ENCODE results near the gene CEP57.
A peak's percentile ranks its signal among the peaks of the same experiment; 100 is the strongest.

CEP57 gene

DNA sequence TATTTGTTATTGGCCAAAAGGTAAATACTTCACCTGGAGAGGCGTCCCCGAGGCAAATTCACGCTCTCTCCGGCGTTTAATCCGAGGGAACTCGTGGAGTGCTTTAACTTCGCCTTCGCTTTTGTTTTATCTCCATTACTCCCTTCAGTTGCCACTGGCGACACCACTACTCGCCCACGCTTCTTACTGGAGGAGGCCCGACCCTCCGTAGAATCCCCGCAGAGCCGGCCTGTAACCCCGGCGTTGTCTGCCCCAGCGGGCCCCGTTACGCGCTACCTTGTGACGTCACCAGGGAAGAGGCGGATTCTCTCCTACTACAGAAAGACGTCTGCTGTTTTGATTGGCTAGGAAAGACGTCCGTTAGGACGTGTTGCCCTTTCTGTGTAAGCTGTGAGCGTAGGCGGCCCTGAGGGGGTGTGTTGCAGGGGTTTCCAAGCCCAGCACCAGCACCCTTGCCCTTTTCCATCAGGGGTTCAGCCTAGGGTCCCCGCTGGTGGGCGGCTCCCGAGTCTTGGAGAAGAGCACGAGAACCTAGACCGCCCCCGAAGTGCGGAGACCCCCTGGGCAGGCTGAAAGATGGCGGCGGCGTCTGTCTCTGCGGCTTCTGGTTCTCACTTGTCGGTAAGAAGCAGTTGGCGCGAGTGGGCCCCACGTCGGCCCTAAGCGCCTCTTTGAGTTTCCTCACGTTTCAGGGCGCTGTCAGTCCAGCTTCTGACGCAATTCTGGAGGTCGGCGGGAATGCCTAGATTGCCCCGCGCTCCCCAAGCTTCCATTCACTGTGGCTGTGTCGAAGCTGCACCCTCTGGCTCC is at the start of gene CEP57:
Gene CEP57 (plus strand): TSS at position 376 of the 810 bp plus-strand sequence. CDS start 201 bp downstream, at position 577.
- peak; percentile 97 for DNase-seq

DNA sequence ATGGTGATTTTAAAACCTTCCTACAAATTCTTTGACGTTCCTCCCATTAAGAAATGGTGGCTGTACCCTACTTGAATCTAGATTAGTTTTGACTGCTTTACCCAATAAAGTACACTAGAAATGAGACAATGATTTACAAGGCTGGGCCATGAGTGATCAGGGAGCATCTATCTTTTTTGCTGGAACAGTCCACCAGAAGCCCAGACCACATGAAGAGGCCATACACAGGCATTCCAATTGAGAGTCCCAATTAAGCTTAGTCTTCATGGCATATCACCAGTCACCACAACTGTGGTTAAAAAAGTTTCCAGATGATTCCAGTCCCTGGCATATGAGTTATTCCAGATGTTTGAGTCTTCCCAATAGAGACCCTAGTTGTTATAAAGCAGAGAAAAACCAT is 40.2 kb upstream of the CEP57 start:
- DNase-seq, result no peak

DNA sequence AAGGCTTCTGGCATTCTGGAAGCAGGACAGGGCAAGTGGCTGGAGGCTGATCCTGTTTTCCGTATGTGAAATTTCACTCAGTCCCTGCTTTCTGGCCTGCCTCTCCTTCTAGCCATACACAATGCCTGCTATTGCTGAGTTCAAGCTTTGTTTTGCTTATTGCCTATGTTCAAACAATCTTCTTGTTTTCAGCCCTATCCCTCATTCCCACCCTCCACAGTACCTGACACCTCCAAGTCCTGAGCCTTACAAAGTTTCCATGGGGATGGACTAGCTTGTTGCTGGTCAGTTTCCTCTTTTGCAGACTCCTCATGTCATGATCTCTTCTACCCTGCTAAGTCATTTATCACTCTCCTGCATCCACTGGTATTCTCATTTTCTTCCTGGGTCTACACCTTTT is 38.8 kb upstream of the CEP57 start:
- no peak for DNase-seq

DNA sequence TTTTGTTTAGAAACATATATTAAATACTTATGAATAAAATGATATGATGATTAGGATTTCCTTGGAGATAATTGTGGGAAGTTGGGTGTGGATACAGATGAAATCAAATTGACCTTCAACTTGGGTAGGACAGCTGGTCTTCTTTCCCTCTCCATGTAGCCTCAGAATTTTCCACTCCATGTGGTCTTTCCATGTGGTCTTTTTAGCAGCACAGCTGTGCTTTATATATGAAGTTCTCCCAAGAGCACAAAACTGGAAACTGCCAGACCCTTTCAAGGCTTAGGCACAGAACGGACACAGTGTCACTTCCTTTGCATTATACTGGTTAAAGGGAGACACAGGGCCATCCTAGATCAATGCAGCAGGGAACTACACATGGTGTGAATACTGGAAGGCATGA is 29.4 kb upstream of the CEP57 start:
- no peak for DNase-seq

DNA sequence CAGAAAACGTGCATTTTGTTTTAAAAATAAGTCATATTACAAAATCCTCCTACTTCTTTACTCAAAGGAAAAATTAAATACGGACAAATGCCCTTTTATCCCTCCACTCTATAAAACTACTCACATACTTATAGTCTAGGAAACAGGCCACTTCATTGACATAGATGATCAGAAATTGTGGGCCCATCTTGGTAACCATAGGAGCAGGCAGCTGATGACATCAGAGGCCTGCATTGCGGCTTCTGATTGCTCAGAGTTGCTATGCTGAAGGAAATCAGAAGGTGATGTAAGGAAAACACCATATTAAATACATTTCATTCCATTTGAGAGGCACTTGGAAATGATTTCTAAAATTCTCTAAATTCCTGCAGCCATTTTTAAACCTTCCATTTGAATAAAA is 27.8 kb upstream of the CEP57 start:
- no peak for DNase-seq

DNA sequence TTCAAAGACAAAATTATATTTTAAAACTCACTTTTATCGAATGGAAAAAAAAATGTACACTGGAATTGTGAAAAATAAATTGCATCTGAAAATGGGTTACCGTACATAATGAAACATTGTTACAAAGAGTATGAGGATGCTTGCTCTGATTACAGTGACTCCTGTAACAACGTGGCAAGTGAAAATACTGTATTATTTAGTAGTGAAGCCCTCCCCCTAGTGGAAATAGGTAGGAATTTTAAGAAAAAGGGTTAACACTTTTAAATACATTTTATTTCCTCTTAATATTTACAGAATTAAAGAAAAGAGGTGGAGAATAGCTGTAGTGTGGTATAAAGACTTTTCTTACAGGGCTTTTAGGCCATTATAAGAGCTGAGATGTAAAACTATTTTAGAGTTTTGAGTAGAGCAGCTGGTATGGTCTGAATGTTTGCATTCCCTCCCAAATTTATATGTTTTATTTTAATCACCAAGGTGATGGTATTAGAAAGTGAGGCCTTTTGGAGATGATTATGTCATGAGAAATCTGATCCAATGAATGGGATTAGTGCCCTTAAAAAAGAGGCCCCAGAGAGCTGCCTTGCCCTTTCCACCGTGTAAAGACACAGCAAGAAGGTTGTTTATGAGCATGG is 25.9 kb upstream of the CEP57 start:
- DNase-seq, result peak; percentile 63

DNA sequence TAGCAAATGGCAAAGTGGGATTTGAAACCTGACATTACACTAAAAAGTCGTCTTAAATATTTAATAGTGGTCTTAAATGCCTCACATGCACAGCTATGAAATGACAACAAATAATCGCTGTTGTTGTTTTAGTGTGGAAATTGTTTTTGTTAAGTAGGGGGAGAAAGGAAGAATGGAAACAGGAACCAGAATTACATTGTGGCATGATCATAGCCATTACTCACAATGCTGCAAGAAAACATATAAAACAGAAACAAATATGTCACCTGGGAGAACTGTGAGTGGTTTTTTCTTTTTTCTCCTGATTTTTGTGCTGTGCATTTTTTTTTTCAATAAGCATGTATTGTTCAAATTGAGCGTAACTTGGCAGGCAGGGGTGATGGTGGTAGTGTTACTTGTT is 23.6 kb upstream of the CEP57 start:
- DNase-seq, result no peak

DNA sequence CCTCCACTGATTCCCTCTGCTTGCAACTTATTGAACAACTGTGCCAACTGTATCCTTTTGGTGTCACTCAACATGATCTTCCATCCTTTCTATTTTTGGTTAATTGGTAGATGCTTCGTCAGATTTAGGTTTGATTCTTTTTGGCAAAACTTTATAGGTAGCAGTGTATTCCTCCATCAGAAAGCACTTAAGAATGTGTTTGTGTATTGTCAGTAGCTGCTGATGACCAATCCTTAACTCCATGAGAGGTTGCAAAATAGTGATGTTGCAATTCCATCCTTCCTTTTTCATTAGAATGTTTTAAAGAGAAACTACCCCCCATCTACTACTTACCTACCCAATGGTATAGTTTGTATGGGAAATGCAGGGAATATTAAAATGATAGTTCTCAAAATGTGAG is 22.8 kb upstream of the CEP57 start:
- no peak for DNase-seq

DNA sequence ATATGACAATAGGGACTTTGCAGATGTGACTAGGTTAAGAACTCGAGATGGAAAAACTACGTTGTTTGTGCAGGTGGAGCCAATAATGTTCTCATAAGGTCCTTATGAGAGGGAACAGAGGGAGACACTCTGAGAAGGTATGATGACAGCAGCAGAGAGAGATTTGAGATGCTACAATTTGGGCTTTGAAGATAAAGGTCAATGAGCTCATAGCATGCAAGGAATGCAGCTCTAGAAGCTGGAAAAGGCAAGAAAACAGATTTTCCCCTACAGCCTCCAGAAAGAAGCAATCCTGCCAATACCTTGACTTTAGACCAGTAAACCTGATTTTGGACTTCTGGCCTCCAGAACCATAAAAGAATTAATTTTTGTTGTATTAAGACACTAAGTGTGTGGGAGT is 21.8 kb upstream of the CEP57 start:
- DNase-seq, result no peak

DNA sequence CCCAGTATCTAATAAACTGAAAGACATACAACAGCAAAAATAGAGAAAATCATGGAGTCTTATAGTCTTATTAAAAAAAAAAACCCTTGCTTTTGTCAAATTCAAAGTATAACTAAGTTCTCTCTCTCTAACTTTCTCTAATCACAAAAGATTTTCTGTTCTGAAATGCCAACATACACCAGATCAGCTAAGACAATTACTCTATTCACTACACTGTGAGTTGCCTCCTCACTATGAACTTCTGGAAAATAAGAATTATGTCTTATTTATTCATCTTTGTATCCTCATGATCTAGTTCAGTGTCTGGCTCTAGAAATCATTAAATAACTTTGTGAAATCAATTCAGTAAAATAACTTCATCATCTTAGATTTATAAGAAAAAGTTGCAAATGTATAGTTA is 13.4 kb upstream of the CEP57 start:
- no peak for DNase-seq

DNA sequence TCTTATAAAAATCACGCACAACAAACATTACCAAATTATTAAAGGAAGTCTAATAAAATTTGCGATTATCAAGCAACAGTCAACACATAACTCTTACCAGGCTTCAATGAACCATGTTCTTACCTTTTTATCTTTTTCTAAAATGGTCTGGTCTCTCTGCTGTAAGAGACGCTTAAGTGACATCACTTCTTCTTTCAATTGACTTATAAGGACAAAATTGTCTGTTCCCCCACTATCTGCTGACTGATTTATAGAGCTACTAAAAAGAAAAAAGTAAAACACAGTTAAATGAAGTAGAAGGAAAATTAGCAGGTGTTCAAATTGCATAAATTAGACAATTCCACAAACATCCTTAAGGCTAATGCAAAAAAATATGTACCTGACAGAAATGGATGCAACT is 11.6 kb upstream of the CEP57 start:
- no peak for DNase-seq

DNA sequence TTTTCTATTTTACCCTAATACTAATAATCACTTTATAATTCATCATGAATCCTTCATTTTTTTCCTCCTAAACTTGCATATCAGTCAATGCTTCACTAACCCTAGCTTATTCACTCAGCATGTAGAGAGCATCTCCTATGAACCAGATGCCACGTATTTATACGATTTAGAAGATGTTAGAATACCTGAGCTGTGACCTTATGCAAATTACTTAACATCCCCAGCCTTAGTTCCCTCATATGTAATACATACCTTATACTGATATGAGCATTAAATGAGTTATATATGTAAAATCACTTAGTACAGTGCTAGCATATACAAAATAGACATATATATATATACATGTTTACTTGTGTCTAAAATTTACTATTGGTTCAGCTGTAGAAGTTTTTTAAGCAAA is 9.8 kb upstream of the CEP57 start:
- DNase-seq, result no peak

DNA sequence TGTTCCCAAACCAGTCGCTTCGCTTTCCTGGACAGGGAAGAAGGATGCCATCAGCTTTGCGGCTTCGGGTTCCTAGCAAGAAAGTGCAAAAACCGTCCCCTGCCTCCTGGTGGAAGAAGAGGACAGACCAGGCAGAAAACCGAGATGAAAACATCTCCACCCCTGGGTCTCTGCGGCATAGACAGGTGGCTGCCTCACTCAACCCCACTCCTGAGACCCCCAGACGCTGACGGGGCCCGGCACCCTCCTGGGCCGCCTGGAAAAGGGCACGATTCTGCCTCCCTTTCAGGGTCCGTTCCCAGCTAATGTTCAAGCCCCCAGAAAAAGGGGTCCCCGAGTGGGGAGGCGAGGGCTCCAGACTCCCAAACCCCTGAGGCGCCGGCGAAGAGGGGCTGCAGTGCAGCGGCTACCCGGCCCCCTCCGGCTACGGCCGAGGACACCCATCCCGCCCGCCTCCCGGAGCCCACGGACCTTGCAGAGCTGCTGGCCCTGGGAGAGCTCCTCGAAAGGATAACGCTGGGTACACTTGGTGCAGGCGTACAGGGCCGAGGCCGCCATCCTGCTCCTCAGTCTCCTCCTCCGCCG is 1.3 kb upstream of the CEP57 start:
- DNase-seq, result peak; percentile 32

DNA sequence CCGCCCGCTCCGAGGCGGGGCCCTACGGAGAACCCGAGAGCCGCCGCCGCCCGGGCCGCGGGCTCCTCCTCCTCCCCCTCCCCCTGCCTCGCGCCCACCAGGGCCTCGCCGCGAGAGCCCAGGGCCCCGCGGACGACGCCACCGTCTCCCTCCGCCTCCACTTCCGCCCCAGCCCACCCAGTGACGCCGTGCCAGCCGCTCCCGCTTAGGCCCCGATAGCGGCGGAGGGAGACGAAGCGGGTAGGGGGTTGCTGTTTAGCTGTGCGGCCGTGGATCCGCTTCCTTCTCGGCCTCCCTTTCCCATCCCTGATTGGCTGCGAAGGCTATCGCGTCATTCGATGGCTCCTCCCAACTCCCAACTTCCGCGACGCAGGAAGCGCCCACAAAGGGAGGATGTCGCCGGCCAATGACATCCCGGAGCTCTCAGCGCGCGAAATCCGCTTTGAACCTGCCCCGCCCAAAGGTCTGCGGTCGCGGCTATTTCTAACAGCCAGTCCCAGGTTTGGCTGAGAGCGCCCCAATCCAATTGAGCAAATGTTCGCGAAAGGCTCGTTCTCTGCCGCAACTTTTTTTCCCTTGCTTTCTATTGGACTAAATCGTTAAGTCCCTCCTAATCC is 684 bp upstream of the CEP57 start, which contains the start of gene FAM76B:
Gene FAM76B (minus strand): TSS at position 277 of the 617 bp plus-strand sequence. CDS start 304 bp downstream, outside the sequence.
- peak; percentile 98 for DNase-seq

DNA sequence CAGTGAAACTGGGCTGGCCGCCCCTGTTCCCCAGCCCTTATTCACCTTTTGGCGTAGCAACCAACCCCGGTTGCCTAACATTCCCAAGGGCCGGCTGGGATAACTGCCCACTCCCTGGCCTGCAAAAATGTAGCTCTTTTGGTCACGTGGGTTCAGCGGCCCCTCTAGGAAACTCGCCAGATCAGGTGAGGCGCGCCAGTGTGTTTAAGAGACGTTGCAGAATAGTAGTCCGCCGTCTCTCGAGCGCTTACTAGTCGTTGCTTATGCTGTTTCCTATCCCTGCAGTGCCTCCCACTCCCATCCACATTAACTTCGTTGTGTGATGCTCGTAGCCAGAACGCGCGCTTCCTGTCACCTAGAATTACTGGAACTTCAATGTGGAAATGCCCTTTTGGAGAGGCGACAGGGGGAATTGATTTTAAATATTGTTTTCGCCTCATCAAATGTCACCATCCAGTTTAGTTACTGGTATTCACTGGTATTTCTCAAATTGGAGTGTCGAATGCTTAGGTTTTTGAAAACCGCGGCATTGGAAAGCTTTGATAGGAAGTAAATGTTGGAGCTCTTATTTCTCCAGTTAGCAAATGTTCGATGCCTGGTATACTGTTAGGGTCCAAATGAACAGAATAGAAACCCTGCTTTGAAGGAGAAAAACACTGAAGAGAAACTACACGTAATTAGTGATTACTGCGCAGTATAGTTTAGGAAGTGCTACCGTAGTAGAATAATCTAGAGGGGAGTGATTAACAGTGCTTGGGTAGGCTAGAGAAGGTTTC is 823 bp downstream of the CEP57 start:
- peak; percentile 82 for DNase-seq

DNA sequence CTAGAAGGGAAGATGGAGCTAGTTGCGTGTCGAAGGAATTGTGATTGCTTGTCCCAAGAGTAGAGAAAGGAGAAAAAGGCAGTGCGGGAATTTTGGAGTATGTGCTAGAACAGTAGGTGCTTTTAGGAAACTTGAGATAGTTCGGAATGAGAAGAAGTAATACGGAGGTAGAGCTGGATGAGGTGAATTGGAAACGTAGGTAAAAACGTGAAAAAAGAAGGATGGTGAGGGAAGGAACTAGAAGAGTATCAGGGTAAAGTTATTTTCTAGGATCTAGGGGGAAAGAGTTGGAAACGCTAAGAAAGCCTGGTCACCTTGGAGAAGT is 1.4 kb downstream of the CEP57 start:
- DNase-seq, result no peak

DNA sequence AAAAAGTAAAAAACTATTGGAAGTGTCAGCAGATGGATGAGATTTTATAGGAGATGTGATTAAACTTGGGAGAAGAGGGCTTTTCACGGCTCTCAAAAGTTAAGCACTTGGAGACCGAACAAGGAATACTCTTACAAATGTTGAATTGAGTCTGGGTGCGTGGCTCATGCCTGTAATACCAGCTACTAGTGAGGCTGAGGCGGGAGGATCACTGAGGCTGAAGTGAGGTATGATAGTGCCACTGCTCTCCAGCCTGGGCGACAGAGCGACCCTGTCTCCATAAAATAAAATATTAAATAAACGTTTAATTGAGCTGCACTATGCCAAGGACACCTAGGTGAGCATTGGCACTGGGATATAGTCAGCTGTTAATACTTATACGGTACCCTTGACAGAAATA is 1.9 kb downstream of the CEP57 start:
- DNase-seq, result no peak

DNA sequence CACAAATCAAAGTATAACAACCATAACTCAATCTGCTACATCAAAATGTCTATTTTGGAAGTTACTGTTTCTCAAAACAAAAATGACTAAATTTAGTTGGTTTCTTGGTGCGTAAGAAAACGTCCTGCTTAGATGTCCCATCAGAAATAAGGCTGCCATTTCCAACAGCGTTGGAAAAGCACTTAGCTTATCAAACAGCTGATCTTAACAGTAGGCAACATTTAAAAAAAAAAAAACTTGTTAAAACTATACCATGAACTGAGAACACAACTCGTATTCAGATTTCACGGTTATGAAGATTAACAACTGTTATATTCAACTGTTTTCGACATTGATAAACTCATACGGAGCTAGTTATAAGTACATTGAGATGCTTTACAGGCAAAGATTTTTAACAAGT is 2.4 kb downstream of the CEP57 start:
- no peak for DNase-seq

DNA sequence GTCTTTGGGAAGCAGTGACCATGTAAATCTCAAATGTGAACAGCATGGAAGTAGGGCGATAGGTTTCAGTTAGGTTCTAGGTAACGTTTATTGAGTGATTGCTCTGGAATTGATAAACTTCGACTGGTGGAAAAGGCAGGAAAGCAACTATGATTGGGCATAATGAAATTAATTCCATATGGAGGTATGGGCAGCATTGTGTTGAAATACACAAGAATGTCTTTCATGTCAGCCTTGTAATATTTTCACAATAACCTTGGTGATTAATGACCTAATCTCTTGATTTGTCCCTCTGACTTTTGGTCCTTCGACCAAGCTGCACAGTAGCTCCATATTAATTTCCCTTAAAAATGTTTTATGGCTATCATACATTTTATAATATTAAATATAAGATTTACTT is 2.8 kb downstream of the CEP57 start:
- DNase-seq, result no peak

DNA sequence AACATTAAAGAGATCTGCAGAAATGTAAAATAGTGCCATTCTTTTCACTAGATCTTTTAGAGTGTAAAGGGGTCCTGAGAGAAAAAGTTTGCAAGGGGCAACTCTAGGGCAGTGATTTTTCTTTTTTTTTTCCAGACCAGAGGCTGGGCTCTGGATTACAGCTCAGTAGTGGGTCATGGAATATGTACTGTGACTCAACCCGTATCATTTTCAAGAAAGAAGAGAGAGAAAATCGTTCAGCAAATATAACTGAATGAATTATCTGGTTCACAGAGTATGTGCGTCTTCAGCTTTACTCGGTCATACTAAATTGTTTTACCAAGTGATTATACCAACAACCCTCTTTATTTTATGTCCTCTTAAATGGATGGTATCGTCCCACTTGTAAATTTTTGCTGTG is 3.8 kb downstream of the CEP57 start:
- no peak for DNase-seq

DNA sequence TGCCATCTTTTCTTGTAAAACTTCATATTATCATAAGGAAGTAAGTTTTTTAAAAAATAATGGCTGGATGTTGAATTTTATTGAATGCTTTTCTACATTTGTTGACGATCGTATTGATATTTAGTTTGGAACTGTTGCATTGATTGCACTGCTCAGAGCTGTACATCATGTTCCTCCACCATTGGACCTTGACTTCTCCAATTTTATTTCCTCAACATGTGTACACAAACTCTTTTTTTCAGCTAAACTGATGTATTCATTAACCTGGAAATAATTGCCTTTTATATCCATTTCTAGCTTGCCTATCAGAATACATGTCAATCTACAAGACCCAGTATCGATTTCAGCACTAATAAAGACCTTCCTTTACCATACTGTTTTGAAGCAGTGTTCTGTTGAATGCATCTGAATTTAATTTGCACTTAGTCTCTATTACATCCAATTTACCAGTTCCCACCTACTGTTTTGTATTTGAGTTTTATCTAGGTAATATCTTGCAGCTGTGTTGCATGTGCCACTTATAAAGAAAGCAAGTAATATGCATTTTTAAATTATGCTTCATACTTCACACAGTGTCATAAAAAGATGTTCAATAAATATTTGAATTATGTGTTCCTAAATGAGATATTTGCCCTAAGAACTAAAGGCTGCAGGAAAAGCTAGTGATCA is 5.5 kb downstream of the CEP57 start:
- DNase-seq, result no peak

DNA sequence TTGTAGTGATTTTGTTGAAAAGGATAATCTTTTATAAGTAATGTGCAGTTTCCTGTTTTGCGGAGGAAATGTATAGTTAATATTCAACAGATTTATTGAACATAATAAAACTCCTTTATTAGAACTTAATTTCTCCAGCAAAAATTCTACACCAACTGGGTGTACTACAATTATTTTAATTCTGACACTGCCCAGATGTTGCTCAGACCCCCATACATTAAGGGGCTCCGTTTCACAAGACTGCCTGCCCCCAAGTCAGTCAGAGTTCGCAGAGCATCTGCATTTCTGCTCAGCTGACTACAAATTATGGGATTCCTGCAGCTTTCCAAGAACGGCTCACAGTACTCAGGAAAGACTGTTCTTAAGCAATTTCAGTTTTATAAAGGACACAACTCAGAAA is 6.2 kb downstream of the CEP57 start:
- no peak for DNase-seq

DNA sequence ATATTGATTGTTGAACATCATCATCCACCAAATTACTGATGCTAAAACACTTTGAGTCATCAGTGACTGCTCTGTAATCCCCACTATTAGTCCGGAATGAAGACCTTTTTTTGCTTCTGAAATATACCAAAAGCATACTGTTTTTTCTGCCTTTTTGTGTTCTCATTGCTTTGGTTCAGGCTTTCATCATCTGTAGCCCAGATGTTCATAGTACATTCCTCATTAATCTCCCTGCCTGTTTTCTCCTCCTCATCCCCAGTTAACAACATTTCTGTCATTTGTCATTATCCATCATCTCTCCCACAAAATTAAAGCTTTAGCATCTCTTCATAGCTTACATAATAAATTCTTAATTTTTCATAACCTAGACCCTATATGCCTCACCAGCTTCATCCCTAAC is 9.2 kb downstream of the CEP57 start:
- no peak for DNase-seq

All from NCI-H1105 (cell line).